Body of pancreas (tissue), 4 donors: ENCODE results near the gene TRNAU1AP.

Experiments
- POLR2A ChIP-seq, 3 donors: fragments of 450-650 bp; IDR thresholded peaks; one replicate each; pipeline ENCODE4 v1.6.1; 2016; ENCODE audit warnings: antibody characterized with exemption in 3 of 3, mild to moderate bottlenecking in 2 of 3
- TF ChIP-seq, protein P1 (sequence below), 7 experiments: fragments of 450-650 bp in 4 of 7; fragments of 200-600 bp in 3 of 7; sonication (generic) in 3 of 7; IDR thresholded peaks; one replicate each; pipeline ENCODE4 v1.5.1; 2016 to 2019; ENCODE audit warnings: antibody characterized with exemption in 7 of 7

DNA sequence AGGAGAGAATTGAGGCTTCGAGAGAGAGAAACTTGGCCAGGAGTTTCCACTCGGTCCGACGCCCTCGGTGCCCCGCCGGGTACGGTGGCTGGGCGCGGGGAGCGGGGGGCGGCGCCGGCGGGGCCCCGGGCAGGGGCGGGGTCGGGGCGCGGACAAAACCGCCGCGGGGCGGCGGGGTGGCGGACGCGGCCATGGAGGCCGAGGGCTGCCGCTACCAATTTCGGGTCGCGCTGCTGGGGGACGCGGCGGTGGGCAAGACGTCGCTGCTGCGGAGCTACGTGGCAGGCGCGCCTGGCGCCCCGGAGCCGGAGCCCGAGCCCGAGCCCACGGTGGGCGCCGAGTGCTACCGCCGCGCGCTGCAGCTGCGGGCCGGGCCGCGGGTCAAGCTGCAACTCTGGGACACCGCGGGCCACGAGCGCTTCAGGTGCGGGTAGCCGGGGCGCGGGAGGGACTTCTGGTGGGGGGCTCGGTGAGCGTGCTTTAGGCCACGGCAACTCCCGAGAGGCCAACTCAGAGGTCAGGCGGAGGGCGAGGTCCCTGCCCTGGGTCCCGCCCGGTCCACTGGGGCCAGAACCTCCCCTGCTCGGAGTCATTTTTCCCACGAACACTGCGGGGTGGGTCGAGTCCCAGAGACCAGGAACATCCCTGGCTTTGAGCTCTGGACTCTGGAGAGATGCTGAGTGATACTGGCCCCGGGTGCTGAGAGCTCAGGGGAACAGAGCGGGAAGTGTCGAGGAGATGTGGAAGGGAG, 39.6 kb downstream of the TRNAU1AP start:
- TF ChIP-seq, protein P1, sequence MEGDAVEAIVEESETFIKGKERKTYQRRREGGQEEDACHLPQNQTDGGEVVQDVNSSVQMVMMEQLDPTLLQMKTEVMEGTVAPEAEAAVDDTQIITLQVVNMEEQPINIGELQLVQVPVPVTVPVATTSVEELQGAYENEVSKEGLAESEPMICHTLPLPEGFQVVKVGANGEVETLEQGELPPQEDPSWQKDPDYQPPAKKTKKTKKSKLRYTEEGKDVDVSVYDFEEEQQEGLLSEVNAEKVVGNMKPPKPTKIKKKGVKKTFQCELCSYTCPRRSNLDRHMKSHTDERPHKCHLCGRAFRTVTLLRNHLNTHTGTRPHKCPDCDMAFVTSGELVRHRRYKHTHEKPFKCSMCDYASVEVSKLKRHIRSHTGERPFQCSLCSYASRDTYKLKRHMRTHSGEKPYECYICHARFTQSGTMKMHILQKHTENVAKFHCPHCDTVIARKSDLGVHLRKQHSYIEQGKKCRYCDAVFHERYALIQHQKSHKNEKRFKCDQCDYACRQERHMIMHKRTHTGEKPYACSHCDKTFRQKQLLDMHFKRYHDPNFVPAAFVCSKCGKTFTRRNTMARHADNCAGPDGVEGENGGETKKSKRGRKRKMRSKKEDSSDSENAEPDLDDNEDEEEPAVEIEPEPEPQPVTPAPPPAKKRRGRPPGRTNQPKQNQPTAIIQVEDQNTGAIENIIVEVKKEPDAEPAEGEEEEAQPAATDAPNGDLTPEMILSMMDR (IDR thresholded peaks at IDR 0.05), result no peak
- TF ChIP-seq POLR2A (IDR thresholded peaks at IDR 0.05), result no peak
